Endothelial cell of umbilical vein (primary cell): Measurements from ENCODE around the gene CC2D1A.

ENCODE experiments used
- MYC ChIP-seq: IDR thresholded peaks from one replicate; pipeline ENCODE4 v1.6.1; 2011; ENCODE audit warnings: mild to moderate bottlenecking, low read depth, low read length
- POLR2AphosphoS5 ChIP-seq: IDR thresholded peaks from 2 replicates; pipeline ENCODE4 v1.6.1; 2012; ENCODE audit warnings: low read depth, mild to moderate bottlenecking, control low read depth, low read length, moderate library complexity; ENCODE audit not compliant: insufficient read depth
- TF ChIP-seq, protein P1 (sequence below), 2 donors: IDR thresholded peaks; 1 replicate in 1 of 2; 2 replicates in 1 of 2; pipeline ENCODE4 v1.5.1; 2011; ENCODE audit warnings: low read length in 2 of 2, mild to moderate bottlenecking in 2 of 2, moderate library complexity in 2 of 2, control low read depth in 1 of 2, inconsistent platforms in 1 of 2, low read depth in 1 of 2; ENCODE audit not compliant: insufficient read depth in 1 of 2; ENCODE audit errors: extremely low read depth in 1 of 2
- TF ChIP-seq, protein P2 (sequence below): IDR thresholded peaks from 2 replicates; pipeline ENCODE4 v1.6.1; 2011; ENCODE audit not compliant: insufficient read depth, insufficient read length

DNA sequence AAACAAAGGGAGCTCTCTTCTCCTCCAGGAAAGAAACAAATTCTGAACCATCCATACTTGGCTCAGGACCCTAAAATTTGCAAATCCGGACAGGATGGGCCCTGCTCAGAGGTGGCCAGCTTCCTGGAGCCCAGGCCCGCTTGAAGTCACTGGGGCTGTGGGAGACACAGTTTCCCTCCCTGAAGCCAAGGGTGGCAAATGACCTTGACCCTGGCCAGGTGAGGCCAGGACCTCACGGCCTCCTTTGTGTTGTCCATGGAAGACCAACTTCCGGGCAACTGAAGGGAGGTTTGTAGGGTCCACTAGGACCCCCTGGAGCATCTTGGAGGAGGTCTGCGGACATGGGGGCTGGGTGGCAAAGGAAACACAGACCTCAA is 23.6 kb upstream of the CC2D1A start:
- TF ChIP-seq, protein P1, sequence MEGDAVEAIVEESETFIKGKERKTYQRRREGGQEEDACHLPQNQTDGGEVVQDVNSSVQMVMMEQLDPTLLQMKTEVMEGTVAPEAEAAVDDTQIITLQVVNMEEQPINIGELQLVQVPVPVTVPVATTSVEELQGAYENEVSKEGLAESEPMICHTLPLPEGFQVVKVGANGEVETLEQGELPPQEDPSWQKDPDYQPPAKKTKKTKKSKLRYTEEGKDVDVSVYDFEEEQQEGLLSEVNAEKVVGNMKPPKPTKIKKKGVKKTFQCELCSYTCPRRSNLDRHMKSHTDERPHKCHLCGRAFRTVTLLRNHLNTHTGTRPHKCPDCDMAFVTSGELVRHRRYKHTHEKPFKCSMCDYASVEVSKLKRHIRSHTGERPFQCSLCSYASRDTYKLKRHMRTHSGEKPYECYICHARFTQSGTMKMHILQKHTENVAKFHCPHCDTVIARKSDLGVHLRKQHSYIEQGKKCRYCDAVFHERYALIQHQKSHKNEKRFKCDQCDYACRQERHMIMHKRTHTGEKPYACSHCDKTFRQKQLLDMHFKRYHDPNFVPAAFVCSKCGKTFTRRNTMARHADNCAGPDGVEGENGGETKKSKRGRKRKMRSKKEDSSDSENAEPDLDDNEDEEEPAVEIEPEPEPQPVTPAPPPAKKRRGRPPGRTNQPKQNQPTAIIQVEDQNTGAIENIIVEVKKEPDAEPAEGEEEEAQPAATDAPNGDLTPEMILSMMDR (IDR thresholded peaks at IDR 0.05; ENCODE audit: extremely low read depth in 1 of 2, insufficient read depth in 1 of 2, low read depth in 1 of 2, low read length in 2 of 2), result no peak
- TF ChIP-seq POLR2AphosphoS5 (no peak), MYC (no peak)
- TF ChIP-seq, protein P2, sequence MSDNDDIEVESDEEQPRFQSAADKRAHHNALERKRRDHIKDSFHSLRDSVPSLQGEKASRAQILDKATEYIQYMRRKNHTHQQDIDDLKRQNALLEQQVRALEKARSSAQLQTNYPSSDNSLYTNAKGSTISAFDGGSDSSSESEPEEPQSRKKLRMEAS, result no peak
